SK-N-SH treated with all-trans-retinoic acid at 6 μM for 48 hours (cell line): ENCODE measurements around the gene CDC42BPG.

Source experiments
- ATAC-seq: fragments of 200-7000 bp; cut with Tn5 transposase; 3 replicates; pipeline ENCODE4 v1.9.1; 2020; ENCODE audit warnings: mild to moderate bottlenecking, moderate library complexity
- BACH2 ChIP-seq: fragments of 250-450 bp; sonication (Bioruptor Pico); IDR thresholded peaks from 2 replicates; pipeline ENCODE4 v1.9.0; 2021; ENCODE audit warnings: mild to moderate bottlenecking, borderline replicate concordance
- CSDC2 ChIP-seq: fragments of 250-450 bp; sonication (Bioruptor Pico); IDR thresholded peaks from 2 replicates; pipeline ENCODE4 v1.5.0; 2020; ENCODE audit warnings: mild to moderate bottlenecking, moderate library complexity
- CSRNP3 ChIP-seq: fragments of 250-450 bp; sonication (Bioruptor Pico); IDR thresholded peaks from 2 replicates; pipeline ENCODE4 v1.5.1; 2021; ENCODE audit warnings: mild to moderate bottlenecking, moderate library complexity
- ESRRG ChIP-seq: fragments of 250-450 bp; sonication (Bioruptor Pico); IDR thresholded peaks from 2 replicates; pipeline ENCODE4 v1.6.1; 2021; ENCODE audit warnings: mild to moderate bottlenecking
- GLIS3 ChIP-seq: fragments of 250-450 bp; sonication (Bioruptor Pico); IDR thresholded peaks from 2 replicates; pipeline ENCODE4 v1.5.0; 2020; ENCODE audit warnings: mild to moderate bottlenecking, moderate library complexity
- OSR1 ChIP-seq: fragments of 250-450 bp; sonication (Bioruptor Pico); IDR thresholded peaks from 2 replicates; pipeline ENCODE4 v1.8.0; 2022; ENCODE audit warnings: moderate library complexity, mild to moderate bottlenecking, inconsistent platforms
- PATZ1 ChIP-seq: fragments of 250-450 bp; sonication (Bioruptor Pico); IDR thresholded peaks from 2 replicates; pipeline ENCODE4 v1.8.0; 2020; ENCODE audit warnings: mild to moderate bottlenecking, moderate library complexity, borderline replicate concordance
- POU6F1 ChIP-seq: fragments of 250-450 bp; sonication (Bioruptor Pico); IDR thresholded peaks from 2 replicates; pipeline ENCODE4 v1.8.0; 2021; ENCODE audit warnings: low read depth, mild to moderate bottlenecking, moderate library complexity, borderline replicate concordance
- PPARA ChIP-seq: fragments of 250-450 bp; sonication (Bioruptor Pico); IDR thresholded peaks from 2 replicates; pipeline ENCODE4 v1.5.0; 2020; ENCODE audit warnings: mild to moderate bottlenecking, borderline replicate concordance
- RARB ChIP-seq: fragments of 250-450 bp; sonication (Bioruptor Pico); IDR thresholded peaks from 2 replicates; pipeline ENCODE4 v1.8.0; 2021; ENCODE audit warnings: mild to moderate bottlenecking, moderate library complexity
- SNAI2 ChIP-seq: fragments of 250-450 bp; sonication (Bioruptor Pico); IDR thresholded peaks from 2 replicates; pipeline ENCODE4 v1.5.0; 2020; ENCODE audit warnings: mild to moderate bottlenecking, moderate library complexity
- TCF4 ChIP-seq: fragments of 250-450 bp; sonication (Bioruptor Pico); IDR thresholded peaks from 2 replicates; pipeline ENCODE4 v1.8.0; 2021; ENCODE audit warnings: mild to moderate bottlenecking, moderate library complexity, borderline replicate concordance
- TOX ChIP-seq: fragments of 250-450 bp; sonication (Bioruptor Pico); IDR thresholded peaks from 2 replicates; pipeline ENCODE4 v1.8.0; 2021; ENCODE audit warnings: mild to moderate bottlenecking, moderate library complexity, borderline replicate concordance
- ZC3H10 ChIP-seq: fragments of 250-450 bp; sonication (Bioruptor Pico); IDR thresholded peaks from 2 replicates; pipeline ENCODE4 v1.5.1; 2021; ENCODE audit warnings: mild to moderate bottlenecking, moderate library complexity
- ZFP3 ChIP-seq: fragments of 250-450 bp; sonication (Bioruptor Pico); IDR thresholded peaks from 2 replicates; pipeline ENCODE4 v1.5.0; 2020; ENCODE audit warnings: mild to moderate bottlenecking, moderate library complexity
- ZFP30 ChIP-seq: fragments of 450-650 bp; formaldehyde crosslinking; IDR thresholded peaks from 2 replicates; pipeline ENCODE4 v1.5.0; 2022; ENCODE audit warnings: mild to moderate bottlenecking, moderate library complexity
- ZNF565 ChIP-seq: fragments of 450-650 bp; formaldehyde crosslinking; conservative IDR thresholded peaks from 2 replicates; pipeline ENCODE4 v1.5.0; 2020; ENCODE audit warnings: low read depth, mild to moderate bottlenecking, moderate library complexity
- ZNF70 ChIP-seq: fragments of 450-650 bp; formaldehyde crosslinking; IDR thresholded peaks from 2 replicates; pipeline ENCODE4 v1.5.0; 2020; ENCODE audit warnings: mild to moderate bottlenecking, moderate library complexity
- ZNF8 ChIP-seq: fragments of 450-650 bp; formaldehyde crosslinking; IDR thresholded peaks from 2 replicates; pipeline ENCODE4 v1.5.0; 2020; ENCODE audit warnings: mild to moderate bottlenecking, moderate library complexity

The CDC42BPG gene

GRCh38 chr11:64789331-64790204 lies 54.9 kb downstream of the CDC42BPG start:
- TF ChIP-seq ZNF70 (CRISPR knock-in tag) (no peak), ZNF565 (no peak), ESRRG (no peak), SNAI2 (CRISPR knock-in tag) (no peak), ZFP30 (CRISPR knock-in tag) (no peak), GLIS3 (CRISPR knock-in tag) (no peak), ZNF8 (no peak), TOX (CRISPR knock-in tag) (no peak), RARB (CRISPR knock-in tag) (no peak), PPARA (CRISPR knock-in tag) (no peak), POU6F1 (CRISPR knock-in tag) (no peak), CSRNP3 (CRISPR knock-in tag) (no peak), PATZ1 (CRISPR knock-in tag) (no peak), ZC3H10 (CRISPR knock-in tag) (no peak), TCF4 (CRISPR knock-in tag) (no peak), BACH2 (CRISPR knock-in tag) (no peak), ZFP3 (no peak), OSR1 (CRISPR knock-in tag) (no peak)
- TF ChIP-seq, all 23 proteins: peak for 0

GRCh38 chr11:64788321-64789215 lies 55.9 kb downstream of the CDC42BPG start:
- no peak for ATAC-seq
- TF ChIP-seq ZNF8 (no peak), PATZ1 (CRISPR knock-in tag) (no peak), ZC3H10 (CRISPR knock-in tag) (no peak), TOX (CRISPR knock-in tag) (no peak), CSDC2 (CRISPR knock-in tag) (no peak), CSRNP3 (CRISPR knock-in tag) (no peak), RARB (CRISPR knock-in tag) (no peak), BACH2 (CRISPR knock-in tag) (no peak), GLIS3 (CRISPR knock-in tag) (no peak), ZFP3 (no peak), ZNF70 (CRISPR knock-in tag) (no peak), SNAI2 (CRISPR knock-in tag) (no peak), ZNF565 (no peak), OSR1 (CRISPR knock-in tag) (no peak)

More at GRCh38 chr11:64789331-64790204, 54.9 kb downstream of the CDC42BPG start:
- no peak for ATAC-seq
